LoVo (cell line): Measurements from ENCODE around the gene PARP4.
"Not testable (repeated sequence)": the region's sequence is repeated elsewhere in the genome, so short reads cannot be mapped to it uniquely, and the experiment has no call there.

Source experiments
- DNase-seq: peaks from one replicate; pipeline ENCODE4 v3.0.0-alpha.2; 2016; ENCODE audit warnings: low spot score

The PARP4 gene

DNA sequence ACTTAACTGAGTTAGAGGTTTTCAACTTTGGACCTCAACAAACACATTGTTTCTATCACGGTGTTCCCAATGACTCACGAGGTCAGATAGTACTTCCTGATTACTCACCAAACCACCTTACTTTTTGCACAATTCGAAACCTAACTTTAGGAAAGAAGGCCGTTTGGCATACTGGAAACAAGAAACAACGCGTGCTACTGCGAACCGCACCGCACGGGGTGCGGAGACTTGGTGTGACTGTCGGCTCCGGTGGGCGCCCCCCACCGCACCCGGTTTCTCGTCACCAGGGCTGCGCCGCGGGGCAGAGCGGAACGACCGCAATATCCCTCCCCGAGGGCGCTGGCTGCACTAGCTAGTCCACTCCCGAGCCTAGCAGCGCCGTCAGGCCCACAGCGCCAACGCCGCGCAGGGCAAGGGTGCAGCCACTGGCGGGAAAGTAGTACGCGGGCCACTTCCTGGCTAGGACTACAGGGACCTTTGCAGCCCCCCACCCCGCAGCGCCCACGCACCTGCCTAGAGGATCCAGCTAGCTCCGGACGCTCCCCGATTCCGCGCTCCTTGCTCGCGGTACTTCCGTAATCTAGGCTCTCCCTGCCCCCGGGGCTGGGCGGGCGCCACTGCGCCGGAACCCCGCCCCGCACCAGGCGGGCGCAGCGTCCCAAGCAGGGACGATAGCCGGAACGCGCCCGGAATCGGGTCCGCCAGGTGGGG lies at the start of gene PARP4:
PARP4 (minus strand) TSS at position 582 of the 711 bp plus-strand sequence. CDS start 9,002 bp downstream, outside the sequence.
- peak; percentile 84 for DNase-seq

DNA sequence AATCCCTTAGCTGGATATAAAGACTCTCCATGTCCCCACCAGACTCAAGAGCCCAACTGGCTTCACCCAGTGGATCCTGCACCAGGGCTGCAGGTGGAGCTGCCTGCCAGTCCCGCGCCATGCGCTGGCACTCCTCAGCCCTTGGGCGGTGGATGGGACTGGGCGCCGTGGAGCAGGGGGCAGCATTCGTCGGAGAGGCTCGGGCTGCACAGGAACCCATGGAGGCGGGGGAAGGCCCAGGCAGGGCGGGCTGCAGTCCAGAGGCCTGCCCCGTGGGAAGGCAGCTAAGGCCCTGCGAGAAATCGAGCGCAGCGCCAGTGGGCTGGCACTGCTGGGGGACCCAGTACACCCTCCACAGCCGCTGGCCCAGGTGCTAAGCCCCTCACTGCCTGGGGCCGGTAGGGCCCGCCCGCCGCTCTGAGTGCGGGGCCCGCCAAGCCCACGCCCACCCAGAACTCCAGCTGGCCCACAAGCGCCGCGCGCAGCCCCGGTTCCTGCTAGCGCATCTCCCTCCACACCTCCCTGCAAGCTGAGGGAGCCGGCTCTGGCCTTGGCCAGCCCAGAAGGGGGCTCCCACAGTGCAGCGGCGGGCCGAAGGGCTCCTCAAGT lies 48.1 kb upstream of the PARP4 start:
- not testable (repeated sequence) for DNase-seq

DNA sequence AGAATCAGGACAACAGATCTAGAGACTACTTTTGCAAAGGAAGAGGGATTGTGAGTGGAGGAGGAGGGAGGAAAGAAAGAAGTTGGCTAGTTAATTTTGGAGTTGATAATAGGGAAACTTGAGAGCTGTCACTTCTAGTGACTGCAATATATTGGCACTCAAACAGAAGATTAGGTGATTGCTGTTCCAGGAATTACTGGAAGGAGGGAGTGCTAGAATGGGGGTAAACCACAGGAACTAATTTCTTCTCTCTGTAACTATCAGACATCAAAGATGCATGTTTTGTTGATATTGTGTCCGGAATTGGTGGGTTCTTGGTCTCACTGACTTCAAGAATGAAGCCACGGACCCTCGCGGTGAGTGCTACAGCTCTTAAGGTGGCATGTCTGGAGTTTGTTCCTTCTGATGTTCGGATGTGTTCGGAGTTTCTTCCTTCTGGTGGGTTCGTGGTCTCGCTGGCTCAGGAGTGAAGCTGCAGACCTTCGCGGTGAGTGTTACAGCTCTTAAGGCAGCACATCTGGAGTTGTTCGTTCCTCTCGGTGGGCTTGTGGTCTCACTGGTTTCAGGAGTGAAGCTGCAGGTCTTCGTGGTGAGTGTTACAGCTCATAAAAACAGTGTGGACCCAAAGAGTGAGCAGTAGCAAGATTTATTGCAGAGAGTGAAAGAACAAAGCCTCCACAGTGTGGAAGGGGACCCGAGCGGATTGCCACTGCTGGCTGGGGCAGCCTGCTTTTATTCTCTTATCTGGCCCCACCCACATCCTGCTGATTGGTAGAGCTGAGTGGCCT lies 47.0 kb upstream of the PARP4 start:
- DNase-seq: not testable (repeated sequence)

DNA sequence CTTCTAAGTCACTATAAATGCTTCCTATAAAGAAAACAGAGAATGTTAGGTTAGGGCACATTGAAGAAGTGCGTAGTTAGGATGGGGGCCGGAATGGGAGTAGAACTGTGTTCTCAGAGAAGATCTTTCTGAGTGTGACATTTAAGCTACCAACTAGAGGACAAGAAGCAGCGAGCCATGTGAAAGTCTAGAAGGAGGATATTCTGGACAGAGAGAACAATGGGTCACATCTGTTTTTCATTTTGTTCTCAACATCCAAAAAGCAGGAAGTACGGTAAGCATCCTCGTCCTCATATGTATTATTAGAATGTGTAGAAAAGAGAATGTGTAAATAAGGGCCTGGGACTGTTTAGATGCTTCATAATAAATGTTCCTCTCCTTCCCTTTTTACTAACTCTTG lies 44.5 kb upstream of the PARP4 start:
- DNase-seq: no peak

DNA sequence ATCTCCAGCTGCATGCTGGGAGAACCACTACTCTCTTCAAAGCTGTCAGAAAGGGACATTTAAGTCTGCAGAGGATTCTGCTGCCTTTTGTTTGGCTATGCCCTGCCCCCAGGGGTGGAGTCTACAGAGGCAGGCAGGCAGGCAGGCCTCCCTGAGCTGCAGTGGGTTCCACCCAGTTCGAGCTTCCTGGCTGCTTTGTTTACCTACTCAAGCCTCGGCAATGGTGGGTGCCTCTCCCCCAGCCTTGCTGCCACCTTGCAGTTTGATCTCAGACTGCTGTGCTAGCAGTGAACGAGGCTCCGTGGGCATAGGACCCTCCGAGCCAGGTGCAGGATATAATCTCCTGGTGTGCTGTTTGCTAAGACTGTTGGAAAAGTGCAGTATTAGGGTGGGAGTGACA lies 41.3 kb upstream of the PARP4 start:
- not testable (repeated sequence) for DNase-seq

DNA sequence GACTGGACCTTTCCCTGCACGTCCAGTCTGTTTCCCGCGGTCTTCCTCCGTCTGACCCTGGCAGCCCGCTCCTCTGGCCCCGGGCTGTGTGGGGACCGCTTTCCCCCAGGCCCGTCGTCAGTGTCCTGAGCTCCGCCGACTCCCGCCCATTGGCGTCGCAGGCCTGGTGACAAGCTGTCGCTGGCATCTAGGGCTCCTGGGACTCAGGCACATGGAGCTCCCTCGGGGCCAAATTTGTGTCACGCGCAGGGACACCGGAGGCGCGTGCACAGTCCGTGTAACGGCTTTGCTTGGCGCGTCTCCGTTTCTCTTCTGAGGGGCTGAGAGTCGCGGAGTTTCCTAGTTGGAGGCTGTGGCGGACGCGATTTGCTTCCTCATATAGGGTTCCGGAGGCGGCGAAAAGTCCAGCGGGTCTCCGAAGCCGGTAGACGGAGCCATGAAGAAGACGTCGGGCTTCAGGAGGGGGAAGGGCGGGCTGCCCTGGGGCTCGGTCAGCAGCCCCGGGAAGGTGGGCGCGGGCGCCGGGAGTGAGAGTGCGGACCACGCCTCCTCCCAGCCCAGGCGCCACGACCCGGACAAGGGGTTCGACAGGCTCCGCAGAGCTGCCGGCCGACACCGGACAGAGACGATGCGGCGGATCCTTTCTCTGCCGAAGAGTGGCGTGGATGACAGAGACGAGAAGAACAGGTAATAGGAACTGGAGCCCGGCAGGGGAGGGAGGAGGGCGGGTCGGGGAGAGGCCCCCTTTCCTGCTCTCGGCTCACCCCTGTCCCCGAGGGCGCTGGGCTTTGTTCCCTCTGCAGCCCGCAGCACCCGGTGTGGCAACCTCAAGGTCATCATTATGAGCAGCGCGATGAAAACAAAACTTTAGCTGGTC lies 29.1 kb upstream of the PARP4 start:
- not testable (repeated sequence) for DNase-seq

DNA sequence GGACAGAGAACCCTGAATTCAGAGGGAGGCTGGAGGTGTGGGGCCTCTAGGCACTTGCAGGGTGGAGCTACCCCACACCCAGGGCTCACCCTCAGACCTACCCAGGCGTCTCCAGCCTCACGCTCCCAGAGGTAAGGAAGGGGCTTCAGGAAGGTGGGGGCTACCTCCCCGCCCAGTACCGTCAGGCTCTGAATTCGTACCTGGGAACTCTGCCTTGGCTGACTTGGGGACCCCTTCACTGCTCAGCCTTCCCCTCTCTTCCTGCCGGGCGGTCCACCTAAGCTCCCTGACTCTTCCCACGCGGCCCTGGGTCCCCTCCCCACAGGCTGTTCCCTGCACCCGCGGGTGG lies 28.5 kb upstream of the PARP4 start:
- no peak for DNase-seq

DNA sequence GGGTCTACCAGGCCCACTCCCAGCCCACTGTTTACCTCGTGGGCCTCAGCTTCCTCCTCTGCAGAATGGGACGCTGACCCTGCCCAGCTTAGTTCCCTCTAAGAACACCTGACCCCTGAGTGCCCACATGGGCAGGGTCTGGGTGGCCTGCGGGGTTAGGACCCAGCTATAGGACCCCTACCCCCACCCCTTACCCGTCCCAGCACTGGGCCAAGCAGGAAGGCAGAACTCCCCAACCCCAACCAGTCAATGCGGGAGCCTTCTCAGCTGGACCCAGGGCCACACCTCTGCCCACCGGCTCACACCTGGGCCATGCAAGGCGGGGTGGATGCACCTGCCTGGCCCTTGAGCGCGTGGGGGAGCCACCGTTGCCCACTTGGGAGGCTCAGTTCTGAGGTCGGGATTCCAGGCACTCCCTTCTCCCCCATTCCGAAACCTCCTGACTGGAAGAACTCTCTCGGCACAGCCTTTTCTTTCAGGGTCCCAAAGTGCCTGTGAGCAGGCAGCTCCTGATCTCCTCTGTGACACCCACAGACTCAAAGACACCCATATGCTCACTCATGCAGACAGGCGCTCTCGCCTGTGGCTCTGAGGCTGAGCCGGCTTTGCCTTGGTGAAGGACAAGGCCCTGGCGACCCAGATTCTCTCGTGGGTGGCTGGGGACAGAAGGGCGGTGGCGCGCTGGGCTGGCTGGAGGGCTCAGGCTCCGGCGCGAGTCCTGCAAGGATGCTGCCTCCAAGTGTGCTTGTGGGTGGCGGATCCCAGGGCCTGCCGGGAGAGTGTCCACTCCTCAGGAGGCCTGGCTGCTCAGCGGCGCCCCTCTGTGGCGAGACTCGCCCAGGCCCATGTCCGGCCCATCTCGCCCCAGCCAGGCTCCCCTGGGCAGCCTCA lies 27.9 kb upstream of the PARP4 start:
- DNase-seq: no peak

DNA sequence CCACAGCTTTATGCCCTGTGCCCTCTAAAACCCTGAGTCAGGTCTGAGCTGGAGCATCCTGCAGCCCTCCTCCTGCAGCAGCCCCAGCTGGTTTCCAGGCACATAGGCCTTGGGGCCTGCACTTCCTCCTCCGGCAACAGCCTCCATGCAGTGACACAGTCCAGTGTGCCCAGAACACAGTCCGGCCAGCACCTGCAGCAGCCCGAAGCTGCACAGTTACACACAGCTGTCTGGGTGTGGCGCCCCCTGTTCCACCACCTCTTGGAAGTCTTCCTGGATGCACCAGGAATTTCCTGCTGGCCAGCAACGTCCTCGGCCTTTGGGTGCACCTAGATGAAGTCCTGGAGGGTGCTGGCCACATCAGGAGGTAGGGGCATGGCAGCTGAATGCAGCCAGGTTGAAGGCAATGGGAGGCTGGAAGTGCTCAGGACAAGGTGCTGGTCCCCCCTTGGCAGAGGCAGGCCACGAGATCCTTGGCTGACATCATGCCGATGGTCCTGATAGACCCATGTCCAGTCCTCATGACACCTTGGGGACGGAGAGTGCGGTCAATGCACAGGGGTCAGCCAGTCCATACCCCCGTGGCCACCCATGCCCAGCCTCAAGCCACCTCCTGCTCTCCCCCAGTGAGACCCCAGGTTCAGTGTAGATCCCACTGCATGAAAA lies 27.1 kb upstream of the PARP4 start:
- DNase-seq: no peak

DNA sequence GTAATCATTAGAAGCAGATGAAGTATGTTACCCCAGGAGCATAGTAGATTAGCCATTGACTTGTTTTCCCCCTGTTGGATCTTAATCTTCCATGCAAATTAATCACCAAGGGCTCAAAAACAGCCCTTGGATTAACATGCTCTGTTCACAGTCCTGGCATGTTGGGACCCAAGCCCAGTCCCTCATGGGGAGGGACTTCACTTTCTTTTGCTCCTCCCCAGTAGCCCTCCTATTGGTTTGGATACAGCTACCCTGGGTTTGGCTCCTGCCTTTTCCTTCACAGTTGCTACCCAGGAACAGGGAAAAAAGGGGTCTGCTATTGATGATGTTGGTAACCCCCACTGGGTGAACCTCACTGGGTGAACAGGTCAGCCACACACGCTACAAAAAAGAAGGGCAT lies 16.9 kb upstream of the PARP4 start:
- DNase-seq: no peak

DNA sequence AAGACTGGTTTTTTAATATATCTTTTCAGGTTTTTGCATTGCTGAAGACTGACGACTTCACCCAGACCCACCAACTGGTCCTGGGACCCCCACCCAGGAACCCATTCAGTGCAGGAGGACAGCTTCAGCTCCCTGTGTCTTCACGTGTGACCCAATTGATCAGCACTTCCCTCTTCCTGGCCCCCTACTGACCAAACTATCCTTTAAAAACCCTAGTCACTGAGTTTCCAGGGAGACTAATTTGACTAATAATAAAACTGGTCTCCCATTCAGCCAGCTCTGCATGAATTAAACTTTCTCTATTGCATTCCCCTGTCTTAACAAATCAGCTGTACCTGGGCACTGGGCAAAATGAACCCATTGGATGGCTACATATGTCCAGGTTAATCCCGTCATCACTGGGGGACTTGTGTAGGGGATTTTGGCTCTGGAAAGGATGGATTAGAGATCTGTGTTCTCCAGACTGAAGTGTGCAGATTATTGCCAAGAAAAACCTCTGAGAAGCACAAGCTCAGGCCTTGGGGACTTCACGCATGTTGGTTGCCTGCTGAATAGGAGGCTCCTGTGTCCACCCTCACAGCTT lies 16.3 kb upstream of the PARP4 start:
- no peak for DNase-seq

DNA sequence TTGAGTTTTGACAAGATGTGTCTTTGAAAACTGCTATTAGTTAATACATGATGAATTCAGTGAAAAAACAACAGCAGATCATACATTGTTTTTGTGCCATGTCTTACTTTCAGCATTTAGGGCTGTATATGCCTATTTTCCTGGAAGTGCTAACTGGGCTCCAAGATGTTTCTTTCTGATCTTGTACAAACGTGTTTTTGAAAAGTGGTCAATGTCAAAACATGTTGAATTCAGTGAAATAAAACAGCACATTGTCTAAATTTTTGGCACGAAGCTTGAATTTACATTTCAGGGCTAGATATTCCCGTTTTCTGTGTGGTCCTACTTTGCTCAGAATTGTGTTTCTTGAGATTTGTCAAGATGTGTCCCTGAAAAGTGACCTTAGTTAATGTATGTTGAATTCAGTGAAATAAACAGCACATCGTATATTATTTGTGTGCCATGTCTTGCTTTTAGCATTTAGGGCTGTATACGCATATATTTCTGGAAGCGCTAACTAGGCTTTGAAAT lies 14.7 kb upstream of the PARP4 start:
- no peak for DNase-seq

DNA sequence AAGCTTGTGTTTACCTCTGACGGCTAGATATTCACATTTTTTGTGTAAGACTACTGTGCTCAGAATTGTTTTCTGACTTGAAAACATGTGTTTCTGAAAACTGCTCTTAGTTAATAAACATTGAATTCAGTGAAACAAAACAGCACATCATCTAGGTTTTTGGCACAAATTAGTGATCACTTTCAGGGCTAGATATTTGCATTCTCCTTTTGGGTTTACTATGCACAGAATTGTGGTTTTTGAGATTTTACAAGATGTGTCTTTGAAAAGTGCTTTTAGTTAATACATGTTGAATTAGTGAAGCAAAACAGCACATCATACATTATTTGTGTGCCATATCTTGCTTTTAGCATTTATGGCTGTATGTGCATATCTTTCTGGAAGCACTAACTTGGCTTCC lies 8.2 kb upstream of the PARP4 start:
- no peak for DNase-seq

DNA sequence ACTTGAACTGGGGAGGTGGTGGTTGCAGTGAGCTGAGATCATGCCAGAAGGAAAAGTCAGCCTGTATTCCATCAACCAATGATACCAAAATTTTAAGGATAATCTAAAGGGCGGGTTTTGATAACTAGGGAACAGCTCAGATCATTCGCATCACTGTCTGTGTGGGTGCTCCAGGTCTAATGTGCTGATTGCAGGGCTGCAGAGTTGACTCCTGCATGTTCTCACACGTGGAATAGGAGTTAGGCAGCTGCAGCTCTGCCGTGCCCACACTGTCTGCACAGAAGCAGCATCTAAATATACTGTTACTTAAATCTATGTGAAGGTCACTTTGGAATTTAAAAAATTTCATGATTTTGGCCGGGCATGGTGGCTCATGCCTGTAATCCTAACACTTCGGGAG lies 4.3 kb upstream of the PARP4 start:
- DNase-seq: no peak

DNA sequence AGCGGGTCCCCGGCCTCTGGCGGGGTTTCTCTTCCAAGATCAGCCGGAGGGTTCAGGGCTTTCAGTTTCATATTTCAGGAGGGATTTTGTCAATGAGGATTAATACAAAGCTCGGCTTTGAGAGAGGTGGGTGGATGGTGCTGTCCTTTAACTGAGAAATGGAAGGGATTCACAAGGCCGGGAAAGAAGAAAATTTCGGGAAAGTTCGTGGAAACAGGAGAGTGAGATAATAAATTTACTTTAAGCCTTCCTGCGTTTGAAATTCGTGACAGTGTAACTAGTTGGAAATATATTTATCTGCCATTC lies 283 bp upstream of the PARP4 start:
- no peak for DNase-seq

DNA sequence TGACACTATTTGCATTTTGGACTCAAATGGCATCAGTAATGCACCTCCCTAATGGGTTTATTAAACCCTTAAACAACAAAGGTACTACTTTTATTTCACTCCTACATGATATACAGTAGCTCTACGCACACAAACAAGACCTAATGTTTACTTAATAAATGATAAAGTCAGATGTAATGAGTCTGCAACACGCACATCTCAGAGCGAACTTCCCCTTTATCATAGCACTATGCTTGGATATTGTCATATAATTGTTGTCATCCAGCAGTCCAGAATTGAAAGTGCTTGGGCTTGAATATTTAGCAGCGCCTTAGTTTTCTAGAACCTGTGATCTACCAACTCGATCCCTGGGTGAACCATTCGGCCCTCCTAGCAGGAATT lies 772 bp downstream of the PARP4 start:
- DNase-seq: no peak

DNA sequence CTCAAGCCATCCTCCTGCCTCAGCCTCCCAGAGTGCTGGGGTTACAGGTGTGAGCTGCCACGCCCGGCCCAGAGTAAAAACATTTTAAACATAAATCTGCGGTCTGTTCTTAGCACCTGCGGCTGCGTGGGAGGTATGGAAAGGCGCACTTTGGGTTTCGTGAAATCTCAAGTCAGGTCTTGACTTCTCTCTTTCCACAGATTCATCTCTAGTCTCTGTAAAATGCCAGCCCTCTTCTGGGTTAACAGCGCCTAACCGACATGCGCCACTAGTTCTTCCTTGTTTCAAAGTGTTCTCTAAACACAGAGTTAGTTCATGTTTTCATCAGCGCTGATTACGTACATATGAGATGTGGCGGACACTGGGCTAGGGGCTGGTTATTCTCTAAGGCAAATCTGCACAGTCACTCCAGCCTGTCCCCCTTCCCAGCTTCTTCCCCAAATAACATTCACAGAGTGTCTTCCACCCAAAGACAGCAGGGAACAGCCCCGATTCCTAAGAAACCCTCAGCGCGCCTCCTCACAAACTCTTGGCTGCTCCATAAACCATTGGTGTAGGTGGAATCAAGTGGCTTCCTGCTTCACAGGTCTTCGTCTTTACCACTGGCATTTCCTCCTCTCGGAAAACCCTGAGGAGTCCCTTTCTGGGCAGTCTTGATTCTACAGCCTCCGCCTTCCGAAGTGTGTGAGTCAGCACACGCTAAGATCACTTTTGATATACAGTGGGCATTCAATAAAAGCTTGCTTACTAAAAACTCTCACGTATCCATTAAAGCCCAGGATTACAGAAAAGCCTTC lies 1.4 kb downstream of the PARP4 start:
- DNase-seq: peak; percentile 82

DNA sequence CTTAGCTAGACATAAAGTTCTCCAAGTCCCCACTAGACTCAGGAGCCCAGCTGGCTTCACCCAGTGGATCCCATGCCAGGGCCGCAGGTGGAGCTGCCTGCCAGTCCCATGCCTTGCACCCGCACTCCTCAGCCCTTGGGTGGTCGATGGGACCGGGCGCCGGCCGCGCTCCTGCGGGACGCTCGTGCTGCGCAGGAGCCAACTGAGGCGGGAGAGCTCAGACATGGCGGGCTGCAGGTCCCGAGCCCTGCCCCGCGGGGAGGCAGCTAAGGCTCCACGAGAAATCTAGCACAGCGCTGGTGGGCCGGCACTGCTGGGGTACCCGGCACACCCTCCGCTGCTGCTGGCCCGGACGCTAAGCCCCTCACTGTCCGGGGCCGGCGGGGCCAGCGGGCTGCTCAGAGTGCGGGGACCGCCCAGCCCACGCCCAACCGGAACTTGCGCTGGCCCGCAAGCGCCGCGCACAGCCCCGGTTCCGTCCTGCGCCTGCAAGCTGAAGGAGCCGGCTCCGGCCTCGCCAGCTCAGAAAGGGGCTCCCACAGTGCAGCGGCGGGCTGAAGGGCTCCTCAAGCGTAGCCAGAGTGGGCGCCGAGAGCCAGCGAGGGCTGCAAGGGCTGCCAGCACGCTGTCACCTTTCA lies 5.8 kb downstream of the PARP4 start:
- DNase-seq: no peak

DNA sequence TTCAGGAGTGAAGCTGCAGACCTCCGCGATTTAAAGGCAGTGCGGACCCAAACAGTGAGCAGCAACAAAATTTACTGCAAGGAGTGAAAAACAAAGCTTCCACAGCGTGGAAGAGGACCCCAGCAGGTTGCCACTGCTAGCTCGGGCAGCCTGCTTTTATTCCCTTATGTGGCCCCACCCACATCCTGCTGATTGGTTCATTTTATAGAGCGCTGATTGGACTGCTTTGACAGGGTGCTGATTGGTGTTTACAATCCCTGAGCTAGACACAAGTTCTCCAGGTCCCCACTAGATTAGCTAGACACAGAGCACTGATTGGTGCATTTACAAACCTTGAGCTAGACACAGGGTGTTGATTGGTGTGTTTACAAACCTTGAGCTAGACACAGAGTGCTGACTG lies 6.3 kb downstream of the PARP4 start:
- DNase-seq: not testable (repeated sequence)
